ENCODE results near the gene KIF7. TPM values are rescaled to one million over a fixed set of nuclear protein-coding genes. Genes with fewer than 3 reads are reported as not detected.

Gene KIF7, protein sequence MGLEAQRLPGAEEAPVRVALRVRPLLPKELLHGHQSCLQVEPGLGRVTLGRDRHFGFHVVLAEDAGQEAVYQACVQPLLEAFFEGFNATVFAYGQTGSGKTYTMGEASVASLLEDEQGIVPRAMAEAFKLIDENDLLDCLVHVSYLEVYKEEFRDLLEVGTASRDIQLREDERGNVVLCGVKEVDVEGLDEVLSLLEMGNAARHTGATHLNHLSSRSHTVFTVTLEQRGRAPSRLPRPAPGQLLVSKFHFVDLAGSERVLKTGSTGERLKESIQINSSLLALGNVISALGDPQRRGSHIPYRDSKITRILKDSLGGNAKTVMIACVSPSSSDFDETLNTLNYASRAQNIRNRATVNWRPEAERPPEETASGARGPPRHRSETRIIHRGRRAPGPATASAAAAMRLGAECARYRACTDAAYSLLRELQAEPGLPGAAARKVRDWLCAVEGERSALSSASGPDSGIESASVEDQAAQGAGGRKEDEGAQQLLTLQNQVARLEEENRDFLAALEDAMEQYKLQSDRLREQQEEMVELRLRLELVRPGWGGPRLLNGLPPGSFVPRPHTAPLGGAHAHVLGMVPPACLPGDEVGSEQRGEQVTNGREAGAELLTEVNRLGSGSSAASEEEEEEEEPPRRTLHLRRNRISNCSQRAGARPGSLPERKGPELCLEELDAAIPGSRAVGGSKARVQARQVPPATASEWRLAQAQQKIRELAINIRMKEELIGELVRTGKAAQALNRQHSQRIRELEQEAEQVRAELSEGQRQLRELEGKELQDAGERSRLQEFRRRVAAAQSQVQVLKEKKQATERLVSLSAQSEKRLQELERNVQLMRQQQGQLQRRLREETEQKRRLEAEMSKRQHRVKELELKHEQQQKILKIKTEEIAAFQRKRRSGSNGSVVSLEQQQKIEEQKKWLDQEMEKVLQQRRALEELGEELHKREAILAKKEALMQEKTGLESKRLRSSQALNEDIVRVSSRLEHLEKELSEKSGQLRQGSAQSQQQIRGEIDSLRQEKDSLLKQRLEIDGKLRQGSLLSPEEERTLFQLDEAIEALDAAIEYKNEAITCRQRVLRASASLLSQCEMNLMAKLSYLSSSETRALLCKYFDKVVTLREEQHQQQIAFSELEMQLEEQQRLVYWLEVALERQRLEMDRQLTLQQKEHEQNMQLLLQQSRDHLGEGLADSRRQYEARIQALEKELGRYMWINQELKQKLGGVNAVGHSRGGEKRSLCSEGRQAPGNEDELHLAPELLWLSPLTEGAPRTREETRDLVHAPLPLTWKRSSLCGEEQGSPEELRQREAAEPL (N-terminal part only)
- 10 to 100 TPM in 1 of 5 donors, 1 to 10 TPM in 3, not detected in 1; 3.0 to 13.9 (median 7.9) TPM for total RNA-seq
- 1 to 10 TPM; 1.7 to 2.3 (median 1.7) TPM for polyA plus RNA-seq
- long read RNA-seq, donor 1: 0 reads
- long read RNA-seq, donor 2: 0 reads
- long read RNA-seq, donor 3: 0 reads
- long read RNA-seq, donor 4: 0 reads
- long read RNA-seq, donor 5: 0 reads
- long read RNA-seq, donor 6: 0 reads
- long read RNA-seq, donor 7: 0 reads
- long read RNA-seq, donor 8: 0 reads
- long read RNA-seq, donor 9: 0 reads
- long read RNA-seq, donor 10: 0 reads

- Histone ChIP-seq H3K27ac (peak within 1 kb of the TSS in 4 of 5 donors; percentile 13 to 85 (median 38)), H3K4me3 (peak within 1 kb of the TSS; percentile 56 to 69 (median 62)), H3K27me3 (peaks cover 0 to 29% (median 11%) of the 10 kb centered on the region in 3 donors), H3K4me1 (peaks cover 10 to 22% (median 17%) of the 10 kb centered on the region in 4 donors), H3K9me3 (no peaks in the 10 kb centered on the region), H3K36me3 (peaks cover 0 to 5% (median 0%) of the 10 kb centered on the region in 4 donors)
- peak; percentile 31 to 87 for DNase-seq
- intact Hi-C loops (cut with DNase I; ENCODE audit: low total_unique reads): no loop called here
- 2 to 3% (median 2%) methylated on average over 52 to 87 of the region's 87 CpGs for WGBS, 5 donors
- TF ChIP-seq POLR2A (IDR thresholded peaks at IDR 0.05) (no peak), POLR2AphosphoS5 (IDR thresholded peaks at IDR 0.05) (no peak), EP300 (IDR thresholded peaks at IDR 0.05) (no peak)
- TF ChIP-seq, protein P1, sequence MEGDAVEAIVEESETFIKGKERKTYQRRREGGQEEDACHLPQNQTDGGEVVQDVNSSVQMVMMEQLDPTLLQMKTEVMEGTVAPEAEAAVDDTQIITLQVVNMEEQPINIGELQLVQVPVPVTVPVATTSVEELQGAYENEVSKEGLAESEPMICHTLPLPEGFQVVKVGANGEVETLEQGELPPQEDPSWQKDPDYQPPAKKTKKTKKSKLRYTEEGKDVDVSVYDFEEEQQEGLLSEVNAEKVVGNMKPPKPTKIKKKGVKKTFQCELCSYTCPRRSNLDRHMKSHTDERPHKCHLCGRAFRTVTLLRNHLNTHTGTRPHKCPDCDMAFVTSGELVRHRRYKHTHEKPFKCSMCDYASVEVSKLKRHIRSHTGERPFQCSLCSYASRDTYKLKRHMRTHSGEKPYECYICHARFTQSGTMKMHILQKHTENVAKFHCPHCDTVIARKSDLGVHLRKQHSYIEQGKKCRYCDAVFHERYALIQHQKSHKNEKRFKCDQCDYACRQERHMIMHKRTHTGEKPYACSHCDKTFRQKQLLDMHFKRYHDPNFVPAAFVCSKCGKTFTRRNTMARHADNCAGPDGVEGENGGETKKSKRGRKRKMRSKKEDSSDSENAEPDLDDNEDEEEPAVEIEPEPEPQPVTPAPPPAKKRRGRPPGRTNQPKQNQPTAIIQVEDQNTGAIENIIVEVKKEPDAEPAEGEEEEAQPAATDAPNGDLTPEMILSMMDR (IDR thresholded peaks at IDR 0.05): no peak
Measured at GRCh38 chr15:89654847-89655805, at the start of gene KIF7. KIF7 (minus strand) TSS chr15:89655467; CDS start chr15:89652930, 2,537 bp downstream.

DNA sequence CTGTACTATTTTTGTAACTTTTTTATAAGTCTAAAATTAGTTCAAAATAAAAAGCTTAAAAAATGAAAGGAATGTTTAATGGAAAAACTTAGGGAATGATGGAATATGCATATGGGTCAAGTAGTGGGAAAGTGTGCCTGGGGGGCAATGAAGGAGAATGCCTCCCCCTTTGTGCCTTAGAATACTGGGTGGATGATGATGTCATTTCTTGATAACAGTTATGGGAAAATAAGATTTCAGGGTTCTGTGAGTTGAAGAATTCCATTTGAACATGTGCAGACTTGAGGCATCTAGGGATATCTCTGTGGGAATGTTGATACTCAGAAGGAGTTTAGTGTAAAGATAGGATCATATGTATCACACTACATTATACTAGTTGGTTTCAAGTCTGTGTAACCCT is 49.1 kb upstream of the KIF7 start:
- no peaks in the 10 kb centered on the region for H3K4me1 ChIP-seq
- no peak for TF ChIP-seq POLR2A (IDR thresholded peaks at IDR 0.05)
- TF ChIP-seq POLR2AphosphoS5 (IDR thresholded peaks at IDR 0.05): no peak
- TF ChIP-seq EP300 (IDR thresholded peaks at IDR 0.05): no peak
- TF ChIP-seq, protein P1 (IDR thresholded peaks at IDR 0.05): no peak
- intact Hi-C loops (cut with DNase I; ENCODE audit: low total_unique reads): no loop called here
- H3K4me3 ChIP-seq: no peak overlapping the region
- H3K27me3 ChIP-seq: peaks cover 0 to 5% (median 0%) of the 10 kb centered on the region in 3 donors
- DNase-seq: no peak
- no peaks in the 10 kb centered on the region for H3K9me3 ChIP-seq
- H3K27ac ChIP-seq: no peak overlapping the region
- no peaks in the 10 kb centered on the region for H3K36me3 ChIP-seq

- H3K9me3 ChIP-seq: no peaks in the 10 kb centered on the region
- H3K36me3 ChIP-seq: no peaks in the 10 kb centered on the region
- TF ChIP-seq, protein P1 (IDR thresholded peaks at IDR 0.05): no peak
- TF ChIP-seq POLR2A (IDR thresholded peaks at IDR 0.05) (no peak), EP300 (IDR thresholded peaks at IDR 0.05) (no peak), POLR2AphosphoS5 (IDR thresholded peaks at IDR 0.05) (no peak)
- H3K27ac ChIP-seq: no peak overlapping the region
- intact Hi-C loops (cut with DNase I; ENCODE audit: low total_unique reads): loop anchor here (5.0 kb wide), 1 partner anchor 53 kb away; no protein-coding TSS in a partner anchor
- no peaks in the 10 kb centered on the region for H3K27me3 ChIP-seq
- DNase-seq: no peak
- no peak overlapping the region for H3K4me3 ChIP-seq
- 80 to 90% (median 85%) methylated on average over 1 of the region's 1 CpG for WGBS, 5 donors
- peaks cover under 1 to 4% (median 3%) of the 10 kb centered on the region in 4 donors for H3K4me1 ChIP-seq
Measured at GRCh38 chr15:89695198-89695597, 39.9 kb upstream of the KIF7 start.

All from stomach (tissue), 19 donors.